ENCODE data around the gene RYR1. TPM values are rescaled to one million over a fixed set of nuclear protein-coding genes. Genes with fewer than 3 reads are reported as not detected.

Gene RYR1
- total RNA-seq (3.3 and 3.8 TPM in 2 replicates), polyA plus RNA-seq (0.06 and 0.43 TPM in 2 replicates), polyA minus RNA-seq (0.21 and 0.51 TPM in 2 replicates)
- 7.0 TPM for total RNA-seq (2013)

- H3K4me2 ChIP-seq (replicated peaks; ENCODE audit: low read depth, low read length, poor library complexity, severe bottlenecking): peak within 1 kb of the TSS; percentile 47
- Mint-ChIP-seq H3K27me3 (peaks cover 27% of the 10 kb centered on the region), H3K4me1 (peaks cover 14% of the 10 kb centered on the region), H3K27ac (no peak within 1 kb of the TSS), H3K9me3 (ENCODE audit: insufficient read depth) (no peaks in the 10 kb centered on the region), H3K4me3 (peak within 1 kb of the TSS; percentile 50)
- H3K4me3 ChIP-seq (ENCODE audit: control extremely low read depth in 1 of 5, extremely low read depth in 1 of 5, insufficient read depth in 1 of 5, low read depth in 2 of 5, low read length in 4 of 5): no peak within 1 kb of the TSS
- peak within 1 kb of the TSS; percentile 58 for H2AFZ ChIP-seq (ENCODE audit: insufficient read depth, low read depth, low read length, poor library complexity, severe bottlenecking)
- H3K27me3 ChIP-seq (replicated peaks in 1 of 4; ENCODE audit: control extremely low read depth in 1 of 4, control insufficient read depth in 3 of 4, insufficient read depth in 4 of 4, low read length in 3 of 4): peaks cover 0 to 23% (median 7%) of the 10 kb centered on the region in 4 experiments
- WGBS (ENCODE audit: insufficient coverage): 19% methylated on average over 11 of the region's 20 CpGs
- TF ChIP-seq, protein P1, sequence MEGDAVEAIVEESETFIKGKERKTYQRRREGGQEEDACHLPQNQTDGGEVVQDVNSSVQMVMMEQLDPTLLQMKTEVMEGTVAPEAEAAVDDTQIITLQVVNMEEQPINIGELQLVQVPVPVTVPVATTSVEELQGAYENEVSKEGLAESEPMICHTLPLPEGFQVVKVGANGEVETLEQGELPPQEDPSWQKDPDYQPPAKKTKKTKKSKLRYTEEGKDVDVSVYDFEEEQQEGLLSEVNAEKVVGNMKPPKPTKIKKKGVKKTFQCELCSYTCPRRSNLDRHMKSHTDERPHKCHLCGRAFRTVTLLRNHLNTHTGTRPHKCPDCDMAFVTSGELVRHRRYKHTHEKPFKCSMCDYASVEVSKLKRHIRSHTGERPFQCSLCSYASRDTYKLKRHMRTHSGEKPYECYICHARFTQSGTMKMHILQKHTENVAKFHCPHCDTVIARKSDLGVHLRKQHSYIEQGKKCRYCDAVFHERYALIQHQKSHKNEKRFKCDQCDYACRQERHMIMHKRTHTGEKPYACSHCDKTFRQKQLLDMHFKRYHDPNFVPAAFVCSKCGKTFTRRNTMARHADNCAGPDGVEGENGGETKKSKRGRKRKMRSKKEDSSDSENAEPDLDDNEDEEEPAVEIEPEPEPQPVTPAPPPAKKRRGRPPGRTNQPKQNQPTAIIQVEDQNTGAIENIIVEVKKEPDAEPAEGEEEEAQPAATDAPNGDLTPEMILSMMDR (IDR thresholded peaks at IDR 0.05): no peak
- no peak for TF ChIP-seq EZH2 (IDR thresholded peaks at IDR 0.05; ENCODE audit: borderline replicate concordance, insufficient read depth, low read depth, low read length, poor library complexity, severe bottlenecking)
- no peak within 1 kb of the TSS for H3K9ac ChIP-seq (ENCODE audit: low read length)
- H3K27ac ChIP-seq (ENCODE audit: low read length in 2 of 2): no peak within 1 kb of the TSS
- CTCF ChIA-PET: no interaction called here
- intact Hi-C loops (cut with micrococcal nuclease): no loop called here
- peaks cover 0 to 3% (median 0%) of the 10 kb centered on the region in 3 donors for H3K9me3 ChIP-seq (ENCODE audit: control extremely low read depth in 1 of 3, control insufficient read depth in 2 of 3, insufficient read depth in 1 of 3, low read length in 2 of 3)
- DNase-seq (peak; percentile 38), ATAC-seq (ENCODE audit: low read depth) (peak; percentile 67)
- POLR2A ChIA-PET: no interaction called here
- peaks cover 4 to 5% of the 10 kb centered on the region in 2 donors for H3K4me1 ChIP-seq (ENCODE audit: control insufficient read depth in 2 of 2, insufficient read depth in 2 of 2, low read length in 2 of 2)
- H3K79me2 ChIP-seq (ENCODE audit: control insufficient read depth, insufficient read depth, low read length): no peaks in the 10 kb centered on the region
- no peaks in the 10 kb centered on the region for H4K20me1 ChIP-seq (ENCODE audit: control insufficient read depth, insufficient read depth, low read length, poor library complexity, severe bottlenecking)
- no peaks in the 10 kb centered on the region for H3K36me3 ChIP-seq (replicated peaks in 1 of 2; ENCODE audit: control extremely low read depth in 1 of 2, control insufficient read depth in 1 of 2, extremely low read depth in 1 of 2, insufficient read depth in 2 of 2, low read length in 1 of 2)
Measured at GRCh38 chr19:38433268-38433733, at the start of gene RYR1. RYR1 (plus strand) TSS chr19:38433691; CDS start chr19:38433830, 139 bp downstream.

DNA sequence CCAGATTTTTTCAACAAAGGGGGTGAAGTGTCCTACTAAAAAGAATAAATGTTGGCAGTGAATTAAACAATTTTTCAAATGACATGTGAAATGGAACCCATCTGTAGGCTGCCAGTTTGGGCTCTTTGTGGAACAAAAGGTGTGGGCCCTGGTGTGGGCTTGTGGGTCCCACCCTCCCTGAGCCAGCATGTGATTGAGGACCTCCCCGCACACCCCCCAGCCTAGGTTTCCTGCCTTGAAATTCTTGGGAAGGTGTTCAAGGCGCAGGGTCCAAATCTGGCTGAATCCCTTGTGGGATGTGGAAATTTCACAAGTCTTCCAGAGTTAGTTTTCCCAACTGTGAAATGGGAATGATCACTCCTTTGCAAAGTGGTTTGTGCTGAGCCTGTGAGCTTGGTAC lies 49.7 kb upstream of the RYR1 start:
- H3K36me3 ChIP-seq (replicated peaks in 1 of 2; ENCODE audit: control extremely low read depth in 1 of 2, control insufficient read depth in 1 of 2, extremely low read depth in 1 of 2, insufficient read depth in 2 of 2, low read length in 1 of 2): peaks cover 0 to 58% of the 10 kb centered on the region in 2 experiments
- intact Hi-C loops (cut with micrococcal nuclease): no loop called here
- peaks cover 29% of the 10 kb centered on the region in 2 donors for H3K4me1 ChIP-seq (ENCODE audit: control insufficient read depth in 2 of 2, insufficient read depth in 2 of 2, low read length in 2 of 2)
- peaks cover 0 to 39% (median 15%) of the 10 kb centered on the region in 4 experiments for H3K27me3 ChIP-seq (replicated peaks in 1 of 4; ENCODE audit: control extremely low read depth in 1 of 4, control insufficient read depth in 3 of 4, insufficient read depth in 4 of 4, low read length in 3 of 4)
- no peak overlapping the region for H3K4me2 ChIP-seq (replicated peaks; ENCODE audit: low read depth, low read length, poor library complexity, severe bottlenecking)
- H3K4me1 Mint-ChIP-seq: peaks cover 22% of the 10 kb centered on the region
- H3K4me3 Mint-ChIP-seq: no peak overlapping the region
- H3K4me3 ChIP-seq (ENCODE audit: control extremely low read depth in 1 of 5, extremely low read depth in 1 of 5, insufficient read depth in 1 of 5, low read depth in 2 of 5, low read length in 4 of 5): no peak overlapping the region
- TF ChIP-seq, protein P1 (IDR thresholded peaks at IDR 0.05): no peak
- no peak for TF ChIP-seq EZH2 (IDR thresholded peaks at IDR 0.05; ENCODE audit: borderline replicate concordance, insufficient read depth, low read depth, low read length, poor library complexity, severe bottlenecking)
- WGBS (ENCODE audit: insufficient coverage): 100% methylated on average over 1 of the region's 2 CpGs
- H3K9ac ChIP-seq (ENCODE audit: low read length): no peak overlapping the region
- peaks cover 0 to 30% (median 0%) of the 10 kb centered on the region in 3 donors for H3K9me3 ChIP-seq (ENCODE audit: control extremely low read depth in 1 of 3, control insufficient read depth in 2 of 3, insufficient read depth in 1 of 3, low read length in 2 of 3)
- H3K27ac Mint-ChIP-seq: no peak overlapping the region
- H4K20me1 ChIP-seq (ENCODE audit: control insufficient read depth, insufficient read depth, low read length, poor library complexity, severe bottlenecking): peaks cover 83% of the 10 kb centered on the region
- H3K79me2 ChIP-seq (ENCODE audit: control insufficient read depth, insufficient read depth, low read length): peaks cover 13% of the 10 kb centered on the region
- no peak overlapping the region for H2AFZ ChIP-seq (ENCODE audit: insufficient read depth, low read depth, low read length, poor library complexity, severe bottlenecking)
- H3K9me3 Mint-ChIP-seq (ENCODE audit: insufficient read depth): no peaks in the 10 kb centered on the region
- peaks cover 14% of the 10 kb centered on the region for H3K27me3 Mint-ChIP-seq
- ATAC-seq (ENCODE audit: low read depth) (no peak), DNase-seq (no peak)
- ChIA-PET CTCF (interaction anchor here (0.9 kb wide), 1 partner anchor 234 kb away, joined by 3 read pairs; the partner anchor contains the start of gene MAP4K1), POLR2A (interaction anchor here (0.7 kb wide), 1 partner anchor 477 kb away, joined by 3 read pairs; the partner anchor contains the start of gene WDR87)
- no peak overlapping the region for H3K27ac ChIP-seq (ENCODE audit: low read length in 2 of 2)

All from B cell (primary cell).